ENCODE data around the gene DYNC1H1.
A peak's percentile ranks its signal among the peaks of the same experiment; 100 is the strongest.
"Not testable (repeated sequence)": the region's sequence is repeated elsewhere in the genome, so short reads cannot be mapped to it uniquely, and the experiment has no call there.

DYNC1H1 gene

DNA sequence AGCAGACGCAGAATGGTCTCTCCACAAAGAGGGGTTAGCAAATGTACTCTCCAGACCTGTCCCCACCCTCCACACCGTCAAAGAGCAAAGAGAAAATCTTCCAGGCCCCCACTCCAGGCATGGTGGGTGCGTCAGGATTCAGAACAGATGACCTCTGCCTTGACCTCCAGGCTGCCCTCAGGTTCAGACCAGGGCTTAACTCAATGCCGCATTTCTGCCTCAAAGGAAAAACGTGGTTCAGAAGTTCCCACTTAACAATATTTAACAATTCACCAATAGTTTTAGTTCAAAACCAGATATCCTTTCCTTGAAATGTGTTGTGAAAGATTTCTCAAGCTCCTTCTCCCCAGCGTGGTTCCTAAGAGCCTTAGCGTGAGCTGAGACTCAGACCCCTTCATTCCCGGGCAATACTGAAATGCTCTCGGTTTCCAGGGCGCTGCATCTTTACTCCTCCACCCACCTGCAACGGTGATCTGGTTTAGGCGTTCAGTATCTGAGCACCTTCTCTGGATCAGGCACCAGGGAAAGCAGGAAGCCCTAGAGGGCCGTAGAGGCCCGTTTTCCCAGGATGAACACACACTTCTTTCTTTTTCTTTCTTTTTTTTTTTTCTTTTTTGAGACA is 99.5 kb downstream of the DYNC1H1 start:
- TF ChIP-seq, protein P1, sequence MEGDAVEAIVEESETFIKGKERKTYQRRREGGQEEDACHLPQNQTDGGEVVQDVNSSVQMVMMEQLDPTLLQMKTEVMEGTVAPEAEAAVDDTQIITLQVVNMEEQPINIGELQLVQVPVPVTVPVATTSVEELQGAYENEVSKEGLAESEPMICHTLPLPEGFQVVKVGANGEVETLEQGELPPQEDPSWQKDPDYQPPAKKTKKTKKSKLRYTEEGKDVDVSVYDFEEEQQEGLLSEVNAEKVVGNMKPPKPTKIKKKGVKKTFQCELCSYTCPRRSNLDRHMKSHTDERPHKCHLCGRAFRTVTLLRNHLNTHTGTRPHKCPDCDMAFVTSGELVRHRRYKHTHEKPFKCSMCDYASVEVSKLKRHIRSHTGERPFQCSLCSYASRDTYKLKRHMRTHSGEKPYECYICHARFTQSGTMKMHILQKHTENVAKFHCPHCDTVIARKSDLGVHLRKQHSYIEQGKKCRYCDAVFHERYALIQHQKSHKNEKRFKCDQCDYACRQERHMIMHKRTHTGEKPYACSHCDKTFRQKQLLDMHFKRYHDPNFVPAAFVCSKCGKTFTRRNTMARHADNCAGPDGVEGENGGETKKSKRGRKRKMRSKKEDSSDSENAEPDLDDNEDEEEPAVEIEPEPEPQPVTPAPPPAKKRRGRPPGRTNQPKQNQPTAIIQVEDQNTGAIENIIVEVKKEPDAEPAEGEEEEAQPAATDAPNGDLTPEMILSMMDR (conservative IDR thresholded peaks at IDR 0.05; ENCODE audit: control insufficient read depth, insufficient read depth, low read depth, low read length): no peak
- no peak overlapping the region for H3K4me3 ChIP-seq (ENCODE audit: control insufficient read depth, low read depth, low read length)
- DNase-seq (ENCODE audit: low read depth): no peak

DNA sequence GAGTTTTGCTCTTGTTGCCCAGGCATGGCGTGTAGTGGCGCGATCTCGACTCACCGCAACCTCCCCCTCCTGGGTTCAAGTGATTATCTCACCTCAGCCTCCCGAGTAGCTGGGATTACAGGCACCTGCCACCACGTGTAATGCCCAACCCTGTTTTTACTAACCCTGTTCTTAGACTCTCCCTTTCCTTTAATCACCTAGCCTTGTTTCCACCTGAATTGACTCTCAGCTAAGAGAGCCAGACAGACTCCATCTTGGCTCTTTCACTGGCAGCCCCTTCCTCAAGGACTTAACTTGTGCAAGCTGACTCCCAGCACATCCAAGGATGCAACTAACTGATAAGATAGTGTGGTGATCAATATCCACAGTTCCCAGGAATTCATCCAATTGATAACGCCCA is 100.2 kb downstream of the DYNC1H1 start:
- DNase-seq (ENCODE audit: low read depth); H3K4me3 ChIP-seq (ENCODE audit: control insufficient read depth, low read depth, low read length): not testable (repeated sequence)

DNA sequence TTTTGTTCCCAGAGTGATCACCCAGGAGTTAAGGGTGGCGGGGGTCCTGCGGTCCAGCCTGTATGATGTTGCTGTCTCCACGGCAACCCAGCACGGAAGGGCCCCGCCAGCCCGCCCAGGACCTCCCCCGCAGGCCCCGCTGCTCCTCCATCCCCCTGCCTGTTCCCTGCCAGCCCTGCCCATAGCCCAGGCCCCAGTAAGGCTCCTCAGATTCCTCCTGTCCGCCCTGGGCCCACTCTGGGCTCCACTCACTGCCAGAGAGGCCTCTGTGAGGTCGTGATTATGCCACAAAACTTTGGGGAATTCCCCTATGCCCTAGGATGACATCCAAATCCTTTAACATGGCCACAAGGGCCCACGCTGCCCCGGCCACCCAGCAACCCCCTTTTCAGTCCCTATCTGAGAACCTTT is 101.7 kb downstream of the DYNC1H1 start:
- no peak for DNase-seq (ENCODE audit: low read depth)
- TF ChIP-seq, protein P1 (conservative IDR thresholded peaks at IDR 0.05; ENCODE audit: control insufficient read depth, insufficient read depth, low read depth, low read length): no peak

DNA sequence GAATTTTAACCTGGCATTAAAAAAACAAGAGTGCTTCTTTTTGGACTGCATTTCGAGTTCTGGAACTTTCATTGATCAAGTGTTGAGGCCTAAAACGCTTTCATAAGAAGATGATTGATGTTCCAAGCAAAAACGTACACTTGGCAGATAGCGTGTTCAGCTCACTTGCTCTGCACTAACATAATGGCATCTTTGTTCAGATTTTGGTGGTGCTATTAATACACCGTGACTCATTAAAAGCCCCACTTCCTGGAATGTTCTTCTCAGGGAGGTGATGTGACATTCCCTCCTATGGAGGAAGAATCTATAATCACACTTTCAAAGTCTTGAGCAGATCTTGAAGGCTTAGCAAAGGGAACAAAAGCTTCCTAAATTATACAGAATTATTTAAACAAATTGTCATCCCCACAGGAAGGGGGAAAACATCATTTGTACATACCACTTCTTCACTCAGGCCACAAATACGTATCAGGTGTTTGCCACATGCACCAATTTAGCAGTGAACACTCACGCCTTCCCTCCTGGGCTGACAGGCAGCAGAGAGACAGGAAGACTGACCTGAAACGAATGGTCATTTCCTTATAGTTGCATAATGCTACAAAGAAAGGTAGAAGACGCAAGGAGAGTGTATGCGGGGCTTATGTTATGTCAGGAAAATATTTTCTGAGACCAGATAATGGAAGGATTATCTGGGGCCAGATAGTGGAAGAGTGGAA is 107.1 kb downstream of the DYNC1H1 start:
- TF ChIP-seq, protein P1 (conservative IDR thresholded peaks at IDR 0.05; ENCODE audit: control insufficient read depth, insufficient read depth, low read depth, low read length): no peak
- no peak overlapping the region for H3K4me3 ChIP-seq (ENCODE audit: control insufficient read depth, low read depth, low read length)
- DNase-seq (ENCODE audit: low read depth): peak; percentile 30

More for the DNA sequence above, 101.7 kb downstream of the DYNC1H1 start:
- H3K4me3 ChIP-seq (ENCODE audit: control insufficient read depth, low read depth, low read length): no peak overlapping the region

DNA sequence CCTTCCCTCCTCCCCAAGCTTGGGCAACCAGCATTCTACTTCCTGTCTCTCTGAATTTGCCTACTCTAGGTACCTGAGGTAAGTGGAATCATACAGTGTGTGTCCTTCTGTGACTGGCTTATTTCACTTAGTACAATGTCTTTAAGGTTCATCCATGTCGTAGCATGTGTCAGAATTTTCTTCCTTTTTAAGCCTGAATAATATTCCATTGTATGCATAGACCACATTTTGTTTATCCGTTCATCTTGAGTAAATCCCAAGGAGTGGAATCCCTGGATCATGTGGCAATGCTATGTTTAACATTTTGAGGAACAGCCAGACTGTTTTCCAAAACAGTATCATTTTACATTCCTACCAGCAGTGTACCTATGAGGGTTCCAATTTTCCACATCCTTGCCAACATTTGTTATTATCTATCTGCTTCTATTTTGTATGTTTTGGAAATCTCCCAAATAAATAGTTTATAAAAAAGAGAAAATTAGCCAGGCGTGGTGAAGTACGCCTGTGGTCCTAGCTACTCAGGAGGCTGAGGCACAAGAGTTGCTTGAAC is 110.1 kb downstream of the DYNC1H1 start:
- TF ChIP-seq, protein P1 (conservative IDR thresholded peaks at IDR 0.05; ENCODE audit: control insufficient read depth, insufficient read depth, low read depth, low read length): no peak
- no peak for DNase-seq (ENCODE audit: low read depth)
- no peak overlapping the region for H3K4me3 ChIP-seq (ENCODE audit: control insufficient read depth, low read depth, low read length)

DNA sequence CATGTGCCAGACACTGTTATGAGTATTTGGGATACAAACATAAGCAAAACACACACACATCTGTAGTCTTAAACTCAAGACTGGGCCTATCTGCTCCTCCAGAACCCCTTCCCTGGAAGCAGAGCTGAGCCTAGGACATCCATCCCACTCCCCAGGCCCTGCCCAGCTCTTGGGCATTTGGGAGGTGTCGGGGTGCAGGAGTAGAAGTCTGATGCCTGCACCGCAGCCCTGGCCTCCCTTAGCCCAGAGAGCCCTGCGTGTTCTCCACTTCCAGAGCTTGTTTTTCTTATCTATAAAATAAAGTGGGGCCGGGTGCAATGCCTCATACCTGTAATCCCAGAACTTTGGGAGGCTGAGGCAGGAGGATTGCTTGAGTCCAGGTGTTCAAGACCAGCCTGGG is 110.8 kb downstream of the DYNC1H1 start:
- TF ChIP-seq, protein P1 (conservative IDR thresholded peaks at IDR 0.05; ENCODE audit: control insufficient read depth, insufficient read depth, low read depth, low read length): no peak
- no peak for DNase-seq (ENCODE audit: low read depth)
- no peak overlapping the region for H3K4me3 ChIP-seq (ENCODE audit: control insufficient read depth, low read depth, low read length)

DNA sequence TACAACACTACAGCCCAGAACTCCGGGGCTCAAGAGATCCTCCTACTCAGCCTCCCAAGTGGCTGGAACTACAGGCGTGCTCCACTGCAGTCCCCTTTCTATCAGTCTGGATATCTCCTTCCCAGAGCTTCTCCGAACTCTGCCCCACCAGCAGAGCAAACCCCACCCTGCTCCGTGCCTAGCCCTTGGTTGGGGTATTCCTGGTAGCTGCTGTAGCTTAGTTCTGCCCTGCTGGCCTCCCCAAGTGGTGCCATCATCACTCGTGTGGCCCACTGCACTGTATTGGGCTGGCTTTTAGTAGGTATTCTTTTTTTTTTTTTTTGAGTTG is 113.0 kb downstream of the DYNC1H1 start:
- no peak for DNase-seq (ENCODE audit: low read depth)
- TF ChIP-seq, protein P1 (conservative IDR thresholded peaks at IDR 0.05; ENCODE audit: control insufficient read depth, insufficient read depth, low read depth, low read length): no peak

DNA sequence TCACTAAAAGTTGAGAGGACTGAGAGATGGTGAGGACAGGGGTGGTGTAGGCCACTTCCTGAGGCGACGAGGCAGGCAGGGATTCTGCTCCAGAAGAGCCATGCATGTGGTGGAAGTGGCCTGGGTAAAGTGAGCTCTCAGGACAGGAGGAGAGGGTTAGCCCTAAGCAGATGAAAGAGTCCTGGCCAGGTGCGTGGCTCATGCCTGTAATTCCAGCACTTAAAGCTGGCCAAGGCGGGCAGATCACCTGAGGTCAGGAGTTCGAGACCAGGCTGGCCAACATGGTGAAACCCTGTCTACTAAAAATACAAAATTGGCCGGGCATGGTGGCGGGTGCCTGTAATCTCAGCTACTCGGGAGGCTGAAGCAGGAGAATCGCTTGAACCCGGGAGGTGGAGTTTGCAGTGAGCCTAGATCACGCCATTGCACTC is 114.0 kb downstream of the DYNC1H1 start:
- H3K4me3 ChIP-seq (ENCODE audit: control insufficient read depth, low read depth, low read length); DNase-seq (ENCODE audit: low read depth): not testable (repeated sequence)

More for the DNA sequence above, 113.0 kb downstream of the DYNC1H1 start:
- no peak overlapping the region for H3K4me3 ChIP-seq (ENCODE audit: control insufficient read depth, low read depth, low read length)

All from fibroblast of mammary gland (primary cell).